Left kidney (tissue), 2 donors: ENCODE data around the gene MICAL3. TPM values are rescaled to one million over a fixed set of nuclear protein-coding genes. Genes with fewer than 3 reads are reported as not detected.
"Not testable (repeated sequence)": the region's sequence is repeated elsewhere in the genome, so short reads cannot be mapped to it uniquely, and the experiment has no call there.

Source experiments
- DNase-seq: peaks from one replicate; pipeline ENCODE4 v3.0.0-alpha.2; 2013
- polyA plus RNA-seq: library from polyadenylated mRNA; unstranded; fragments of 120-200 nt; gene quantifications from one replicate; pipeline ENCODE4 v1.2.1, GENCODE V29; 2013; ENCODE audit not compliant: insufficient read length

MICAL3 gene
- polyA plus RNA-seq, 1 donor, result 46.3 TPM

DNA sequence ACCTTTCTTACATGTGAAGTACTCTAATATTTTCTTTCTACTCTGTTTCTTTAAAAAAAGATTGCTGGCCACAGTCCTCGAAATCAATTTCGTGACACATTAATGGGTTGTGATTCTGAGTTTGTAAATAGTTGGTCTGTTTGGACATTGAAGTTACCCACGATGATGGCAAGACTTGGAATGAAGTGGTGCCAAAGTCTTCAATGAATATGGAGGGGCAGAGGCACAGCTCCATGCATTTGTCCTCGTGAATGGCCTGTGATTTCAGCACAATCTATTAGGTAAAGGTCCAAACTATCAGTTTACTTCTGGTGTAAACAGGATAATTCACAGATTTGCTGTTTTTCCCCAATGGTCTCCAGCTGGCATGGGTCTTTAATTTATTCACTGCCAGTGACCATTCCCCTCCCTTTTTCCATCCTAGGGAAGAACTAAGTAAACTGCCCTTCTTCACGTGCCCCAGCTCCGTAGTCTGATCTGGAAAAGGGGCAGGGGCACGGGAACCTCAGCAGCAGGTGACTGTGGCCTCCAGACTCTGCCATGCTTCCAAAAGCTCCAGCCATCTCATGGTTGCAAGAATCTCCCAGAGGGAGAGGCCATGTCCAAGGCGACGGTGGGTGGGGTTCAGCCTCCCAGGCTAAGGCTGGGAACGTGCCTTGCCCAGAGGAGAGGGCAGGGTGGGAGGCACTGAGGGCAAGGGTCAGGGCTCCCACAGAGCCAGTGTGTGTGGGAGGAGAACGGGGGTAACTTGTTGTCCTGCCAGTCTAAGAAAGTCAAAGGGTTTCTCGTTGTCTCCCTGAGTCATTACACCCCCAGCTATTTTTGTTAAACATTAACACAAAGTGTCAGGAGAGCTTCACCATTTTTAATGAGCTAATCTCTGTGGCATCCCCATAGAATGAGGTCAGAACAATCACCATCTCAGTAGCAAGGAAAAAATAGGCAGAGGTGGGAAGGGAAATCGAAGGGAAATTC is 36.6 kb upstream of the MICAL3 start:
- DNase-seq, result peak; percentile 44

DNA sequence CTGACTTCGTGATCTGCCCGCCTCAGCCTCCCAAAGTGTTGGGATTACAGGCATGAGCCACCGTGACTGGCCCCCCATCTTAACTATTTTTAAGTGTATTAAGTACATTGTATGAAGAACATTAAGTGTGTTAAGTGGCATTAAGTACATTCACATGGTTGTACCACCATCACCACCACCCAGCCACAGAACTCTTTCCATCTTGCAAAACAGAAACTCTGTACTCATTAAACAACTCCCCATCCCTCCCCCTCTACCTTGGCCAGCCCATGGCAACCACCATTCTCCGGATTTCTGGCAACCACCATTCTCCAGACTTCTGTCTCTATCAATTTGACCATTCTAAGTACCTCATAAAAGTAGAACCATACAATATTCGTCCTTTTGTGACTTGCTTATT is 35.6 kb upstream of the MICAL3 start:
- DNase-seq, result no peak

DNA sequence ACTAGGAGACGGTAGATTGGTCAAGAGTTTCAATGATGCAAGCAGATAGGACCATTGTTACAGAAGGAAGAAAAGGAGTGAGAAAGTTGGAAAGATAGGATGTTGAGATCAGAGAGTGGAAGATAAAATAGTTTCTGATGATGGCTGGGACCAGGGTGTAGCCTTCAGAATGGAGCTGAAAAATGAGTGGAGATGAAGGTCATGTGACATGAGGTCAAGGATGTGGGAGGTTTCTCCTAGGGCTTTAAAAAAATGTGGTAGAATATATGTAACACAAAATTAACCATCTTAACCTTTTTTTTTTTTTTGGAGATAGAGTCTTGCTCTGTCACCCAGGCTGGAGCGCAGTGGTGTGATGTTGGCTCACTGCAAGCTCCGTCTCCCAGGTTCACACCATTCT is 35.1 kb upstream of the MICAL3 start:
- DNase-seq, result no peak

DNA sequence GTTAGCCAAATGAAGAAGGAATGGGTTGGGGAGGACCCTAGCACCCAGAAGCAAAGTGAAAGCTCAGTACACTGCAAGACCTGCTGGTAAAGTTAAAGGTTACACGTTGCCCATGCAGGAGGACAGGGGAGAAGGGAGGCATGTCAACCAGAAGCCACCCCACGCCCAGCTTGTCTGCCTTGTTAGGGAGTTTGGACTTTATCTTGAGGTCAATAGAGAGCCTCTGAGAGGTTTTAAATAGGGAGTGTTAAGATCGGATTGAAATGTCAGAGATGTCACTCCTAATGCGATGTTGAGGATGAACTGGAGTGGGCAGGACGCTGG is 34.7 kb upstream of the MICAL3 start:
- DNase-seq, result no peak

DNA sequence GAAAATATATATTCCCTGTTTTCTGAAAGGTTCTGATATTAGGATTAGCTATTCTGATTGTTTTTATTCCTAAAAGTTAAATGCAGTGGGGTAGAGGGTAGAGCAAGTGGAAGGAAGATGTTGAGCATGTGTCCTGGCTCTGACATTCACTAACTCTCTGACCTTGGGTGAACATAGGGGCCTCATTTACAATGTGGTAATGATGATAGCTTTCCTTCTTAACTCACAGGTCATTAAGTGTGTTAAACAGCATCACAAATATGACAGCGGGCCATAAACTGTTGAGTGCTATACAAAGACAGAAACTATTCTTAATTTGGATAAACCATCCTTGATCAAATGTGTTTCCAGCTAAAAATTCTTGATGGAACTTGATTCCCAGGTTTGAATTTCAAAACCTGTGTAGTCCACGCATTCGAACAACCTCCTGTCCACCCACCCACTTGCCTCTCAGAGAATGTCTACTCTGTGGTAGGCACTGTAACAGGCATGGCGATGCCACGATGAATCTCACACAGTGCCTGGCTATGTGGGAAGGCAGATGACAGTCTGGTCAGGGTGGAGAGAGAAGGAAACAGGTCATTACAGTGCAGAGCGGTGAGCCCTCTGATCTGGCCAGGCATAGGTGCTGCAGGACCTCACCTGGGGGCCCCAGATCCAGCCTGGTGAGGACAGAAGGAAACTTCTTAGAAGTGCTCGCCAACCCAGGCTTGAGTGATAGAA is 34.2 kb upstream of the MICAL3 start:
- DNase-seq, result no peak

DNA sequence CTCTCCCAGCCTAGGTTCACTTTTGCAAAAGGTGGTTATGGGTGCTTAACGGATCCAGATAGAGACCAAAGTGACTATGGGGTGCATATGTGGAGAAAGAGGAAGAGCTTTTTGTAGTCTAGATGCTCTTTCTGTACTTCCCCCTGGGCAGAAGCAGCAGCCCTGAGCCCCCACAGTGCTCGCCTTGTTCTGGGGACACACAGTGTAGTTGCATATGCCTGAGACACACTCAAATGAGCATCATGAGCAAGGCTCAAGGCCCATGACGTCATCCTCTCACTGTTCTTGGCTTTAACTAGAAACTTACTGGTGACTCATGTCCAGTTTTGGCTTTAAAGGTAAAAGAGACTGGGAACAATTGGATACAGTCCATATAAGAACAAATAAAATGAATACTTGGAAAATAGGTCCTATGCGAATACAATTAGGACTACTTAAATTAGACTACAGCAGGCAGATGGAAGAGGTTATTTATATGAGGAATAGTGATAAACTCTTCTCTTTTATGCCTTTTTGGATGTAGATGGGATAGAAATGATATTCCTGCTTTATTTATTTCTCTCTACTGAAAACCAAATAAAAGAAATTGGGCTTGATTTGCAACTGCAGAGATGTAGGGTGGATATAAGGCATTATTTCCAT is 33.3 kb upstream of the MICAL3 start:
- DNase-seq, result no peak

DNA sequence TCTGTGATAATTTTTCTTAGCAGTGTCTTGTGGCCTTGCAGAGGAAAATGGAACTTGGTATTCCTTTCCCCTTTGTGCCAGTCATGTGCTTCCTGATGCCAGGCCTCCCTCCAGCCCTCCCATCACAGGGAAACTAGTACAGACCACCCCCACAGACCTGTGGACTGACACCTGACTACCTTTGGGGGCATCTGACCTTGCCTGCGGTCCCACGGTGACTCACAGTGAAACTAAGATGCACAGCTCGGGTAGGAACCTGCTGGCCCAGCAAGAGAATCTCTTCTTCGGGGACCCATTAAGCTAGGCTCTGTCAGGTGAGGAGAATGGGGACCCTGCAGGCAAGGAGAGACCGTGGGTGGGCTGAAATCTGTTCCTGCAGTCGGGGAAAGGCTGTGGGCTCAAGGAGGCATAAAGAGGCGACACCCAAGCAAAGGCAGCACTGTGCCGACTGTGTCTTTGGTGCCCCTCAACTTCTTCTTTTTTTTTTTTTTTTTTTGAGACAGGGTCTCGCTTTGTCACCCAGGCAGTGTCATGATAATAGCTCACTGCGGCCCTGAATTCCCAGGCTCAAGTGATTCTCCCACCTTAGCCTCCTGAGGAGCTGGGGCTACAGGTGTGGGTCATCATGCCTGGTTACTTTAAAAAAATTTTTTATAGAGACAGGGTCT is 32.6 kb upstream of the MICAL3 start:
- no peak for DNase-seq

DNA sequence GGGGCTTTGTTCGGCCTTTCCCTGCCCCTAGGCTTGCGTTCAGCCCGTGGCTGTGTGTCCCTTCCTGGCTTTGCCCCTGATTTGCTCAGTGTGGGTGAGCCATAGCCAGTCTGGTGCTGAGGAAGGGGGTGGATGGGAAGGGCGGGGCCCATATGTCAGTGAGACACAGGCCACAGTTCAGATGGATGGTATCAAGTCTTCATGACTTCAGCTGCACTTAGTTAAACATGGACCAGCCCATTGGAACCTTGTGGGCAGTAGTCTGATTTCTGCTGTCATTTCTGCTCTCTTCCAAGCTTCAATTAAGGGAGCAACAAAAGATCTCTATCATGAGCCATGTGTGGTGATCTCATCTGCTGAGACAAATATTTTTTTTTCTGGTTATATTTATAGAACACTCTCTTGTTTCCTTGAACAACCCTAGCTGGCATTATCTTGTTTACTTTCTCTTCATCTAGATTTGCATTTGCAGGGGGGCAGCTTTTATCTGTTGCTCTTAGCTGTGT is 31.9 kb upstream of the MICAL3 start:
- DNase-seq, result no peak

DNA sequence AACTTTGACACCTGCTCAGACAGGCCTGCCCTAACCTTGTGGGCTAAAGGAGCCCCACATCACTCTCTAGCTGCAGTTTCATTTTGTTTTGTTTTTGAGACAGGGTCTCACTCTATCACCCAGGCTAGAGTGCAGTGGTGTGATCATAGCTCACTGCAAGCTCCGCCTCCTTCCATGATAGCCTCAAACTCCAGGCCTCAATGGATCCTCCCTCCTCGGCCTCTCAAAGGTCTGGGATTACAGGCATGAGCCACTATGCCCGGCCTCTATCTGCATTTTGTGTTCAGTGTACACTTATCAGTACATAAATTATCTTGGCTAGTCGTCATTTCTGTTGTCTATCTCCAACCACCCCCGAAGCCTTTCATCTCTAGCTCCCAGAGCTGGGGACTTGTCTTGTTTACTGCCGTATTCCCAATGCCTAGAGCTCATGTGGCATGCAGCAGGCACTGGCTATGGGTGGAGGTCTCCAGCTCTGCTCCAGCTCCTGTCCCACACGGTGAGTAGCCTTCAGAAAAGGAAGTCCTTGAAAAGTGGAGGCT is 31.3 kb upstream of the MICAL3 start:
- DNase-seq, result no peak

DNA sequence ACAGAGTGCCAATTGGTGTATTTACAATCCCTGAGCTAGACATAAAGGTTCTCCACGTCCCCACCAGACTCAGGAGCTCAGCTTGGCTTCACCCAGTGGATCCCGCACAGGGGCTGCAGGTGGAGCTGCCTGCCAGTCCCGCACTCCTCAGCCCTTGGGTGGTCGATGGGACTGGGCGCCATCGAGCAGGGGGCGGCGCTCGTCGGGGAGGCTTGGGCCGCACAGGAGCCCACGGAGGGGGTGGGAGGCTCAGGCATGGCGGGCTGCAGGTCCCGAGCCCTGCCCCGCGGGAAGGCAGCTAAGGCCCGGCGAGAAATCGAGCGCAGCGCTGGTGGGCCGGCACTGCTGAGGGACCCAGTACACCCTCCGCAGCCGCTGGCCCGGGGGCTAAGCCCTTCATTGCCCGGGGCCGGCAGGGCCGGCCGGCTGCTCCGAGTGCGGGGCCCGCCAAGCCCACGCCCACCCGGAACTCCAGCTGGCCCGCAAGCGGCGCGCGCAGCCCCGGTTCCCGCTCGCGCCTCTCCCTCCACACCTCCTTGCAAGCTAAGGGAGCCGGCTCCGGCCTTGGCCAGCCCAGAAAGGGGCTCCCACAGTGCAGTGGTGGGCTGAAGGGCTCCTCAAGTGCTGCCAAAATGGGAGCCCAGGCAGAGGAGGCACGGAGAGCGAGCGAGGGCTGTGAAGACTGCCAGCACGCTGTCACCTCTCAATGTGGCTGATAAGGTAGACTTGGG is 29.0 kb upstream of the MICAL3 start:
- DNase-seq, result not testable (repeated sequence)

DNA sequence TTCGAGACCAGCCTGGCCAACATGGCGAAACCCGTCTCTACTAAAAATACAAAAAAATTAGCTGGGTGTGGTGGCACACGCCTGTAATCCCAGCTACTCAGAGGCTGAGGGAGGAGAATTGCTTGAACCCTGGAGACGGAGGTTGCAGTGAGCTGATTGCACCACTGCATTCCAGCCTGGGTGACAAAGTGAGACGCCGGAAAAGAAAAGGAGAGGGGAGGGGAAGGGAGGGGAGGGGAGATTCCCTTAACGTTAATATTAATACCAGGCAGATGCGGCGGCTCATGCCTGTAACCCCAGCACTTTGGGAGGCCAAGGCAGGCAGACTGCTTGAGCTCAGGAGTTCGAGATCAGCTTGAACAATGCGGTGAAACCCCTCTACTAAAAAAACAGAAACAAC is 26.8 kb upstream of the MICAL3 start:
- not testable (repeated sequence) for DNase-seq

DNA sequence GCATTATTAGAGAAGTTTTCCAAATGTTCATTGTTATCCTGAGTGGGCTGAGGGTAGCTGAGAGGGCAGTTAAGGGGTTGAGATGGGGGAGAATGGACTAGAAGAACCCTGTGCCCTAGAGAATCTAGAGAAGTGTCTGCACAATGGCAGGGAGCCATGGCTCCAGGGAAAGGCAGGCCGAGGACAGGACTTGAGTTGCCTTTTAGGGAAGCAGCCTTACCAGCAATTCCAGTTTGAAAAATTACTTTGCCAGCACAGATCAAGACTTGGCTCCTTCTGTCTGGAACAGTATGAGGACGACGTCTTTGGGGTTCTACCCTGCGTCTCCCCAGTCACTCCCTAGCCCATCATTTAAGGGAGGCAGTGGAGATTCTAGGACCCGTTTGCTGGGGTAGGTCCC is 25.7 kb upstream of the MICAL3 start:
- no peak for DNase-seq

DNA sequence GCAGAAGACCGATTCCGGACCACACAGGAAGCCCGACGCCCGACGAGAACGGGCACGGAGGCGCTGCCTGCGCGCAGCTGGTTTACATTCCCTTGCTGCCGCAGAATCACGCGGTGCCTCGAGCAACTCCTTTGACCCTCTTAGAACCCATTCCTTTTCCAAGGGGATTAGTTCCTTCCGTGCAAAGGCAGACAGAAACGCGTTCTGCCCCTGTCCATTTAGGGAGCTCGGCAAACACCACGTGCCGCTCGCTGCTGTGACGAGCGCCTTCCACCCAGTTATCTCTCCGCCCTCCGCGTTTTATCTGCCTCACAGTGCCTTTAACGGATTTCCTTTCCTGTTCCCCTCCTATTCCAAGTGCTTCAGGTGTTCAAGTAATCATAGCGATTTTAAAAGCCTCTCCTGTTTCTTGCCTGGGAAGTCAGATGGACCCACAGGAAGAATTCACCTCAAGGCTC is 24.1 kb upstream of the MICAL3 start:
- no peak for DNase-seq

DNA sequence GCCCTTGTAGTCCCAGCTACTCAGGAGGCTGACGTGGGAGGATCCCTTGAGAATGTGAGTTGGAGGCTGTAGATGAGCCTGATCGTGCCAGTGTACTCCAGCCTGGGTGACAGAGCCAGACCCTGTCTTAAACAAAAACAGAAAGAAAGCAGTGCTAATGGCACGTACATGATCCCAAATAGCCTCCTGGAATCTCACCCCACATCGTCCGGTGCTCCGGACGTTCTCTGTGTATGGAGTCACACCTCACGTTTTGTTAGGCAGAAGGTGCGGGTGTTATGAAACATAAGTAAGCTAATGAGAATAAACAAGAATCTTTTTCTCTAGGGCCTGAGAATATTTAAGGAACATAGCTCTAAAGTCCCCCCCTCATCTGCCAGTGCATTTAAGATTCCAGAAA is 23.7 kb upstream of the MICAL3 start:
- no peak for DNase-seq

DNA sequence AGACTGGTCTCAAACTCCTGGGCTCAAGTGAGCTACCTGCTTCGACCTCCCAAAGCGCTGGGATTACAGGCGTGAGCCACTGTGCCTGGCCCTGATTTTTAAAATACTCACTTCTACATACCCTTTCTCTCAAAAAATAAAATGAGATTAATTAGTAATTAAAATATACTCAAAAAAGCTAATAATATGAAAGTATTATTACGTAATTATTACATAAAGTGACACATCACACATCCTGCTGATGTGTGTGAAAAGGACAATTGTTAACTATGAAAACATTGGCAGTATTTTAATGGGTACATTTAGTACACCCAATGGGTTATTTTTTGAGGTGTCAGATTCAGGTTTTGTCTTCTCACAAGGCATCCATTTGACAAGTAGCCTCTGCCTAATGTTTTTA is 21.4 kb upstream of the MICAL3 start:
- no peak for DNase-seq

DNA sequence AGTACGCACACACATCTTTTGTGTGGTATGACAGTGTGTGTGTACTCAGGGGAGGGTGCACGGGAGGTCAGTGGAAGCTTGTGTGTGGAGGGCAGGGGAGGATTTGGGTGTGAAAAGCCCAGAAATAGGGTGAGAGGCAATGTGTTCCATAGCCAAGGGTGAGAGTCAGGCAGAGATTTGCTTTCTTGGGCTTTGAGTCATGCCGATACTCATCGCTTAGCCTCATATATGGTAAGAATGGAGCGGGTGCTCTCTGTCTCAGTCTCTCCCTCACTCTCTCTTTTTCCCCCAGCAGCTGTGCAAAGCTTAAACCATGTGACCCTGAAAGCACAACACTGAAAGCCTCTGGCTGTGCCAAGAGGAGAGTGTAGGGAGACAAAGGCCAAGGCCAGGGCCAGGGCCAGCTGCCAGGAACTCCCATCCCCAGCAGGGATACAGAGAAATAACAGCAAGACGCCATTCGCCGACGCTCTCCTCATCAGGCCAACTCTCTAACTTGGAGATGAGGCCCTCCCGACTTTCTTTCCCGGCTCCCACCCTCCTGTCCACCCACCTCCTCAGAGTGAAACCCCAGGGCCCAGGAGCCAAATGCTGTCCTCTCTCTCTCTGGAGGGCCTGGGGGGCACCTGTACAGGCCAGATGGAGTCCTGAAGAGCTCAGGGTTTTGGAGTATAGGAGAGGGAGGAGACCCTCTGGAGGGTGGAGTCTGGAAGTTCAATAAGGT is 20.3 kb upstream of the MICAL3 start:
- no peak for DNase-seq

DNA sequence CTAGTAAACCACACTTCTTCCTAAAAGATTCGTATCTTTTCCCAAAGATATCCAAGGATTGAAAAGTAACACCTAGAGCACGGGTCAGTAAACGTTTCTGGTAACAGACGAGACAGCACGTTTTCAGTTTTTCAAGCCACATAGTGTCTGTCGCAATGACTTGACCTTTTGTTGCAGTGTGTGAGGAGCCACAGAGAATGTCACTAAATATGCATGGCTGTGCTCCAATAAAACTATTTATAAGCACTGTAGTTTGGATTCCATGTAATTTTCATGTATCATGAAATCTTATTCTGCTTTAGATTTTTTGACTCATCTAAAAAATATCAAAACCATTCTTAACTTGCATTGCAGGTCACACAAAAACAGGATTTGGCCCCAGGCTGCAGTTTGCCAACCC is 18.3 kb upstream of the MICAL3 start:
- DNase-seq, result no peak

DNA sequence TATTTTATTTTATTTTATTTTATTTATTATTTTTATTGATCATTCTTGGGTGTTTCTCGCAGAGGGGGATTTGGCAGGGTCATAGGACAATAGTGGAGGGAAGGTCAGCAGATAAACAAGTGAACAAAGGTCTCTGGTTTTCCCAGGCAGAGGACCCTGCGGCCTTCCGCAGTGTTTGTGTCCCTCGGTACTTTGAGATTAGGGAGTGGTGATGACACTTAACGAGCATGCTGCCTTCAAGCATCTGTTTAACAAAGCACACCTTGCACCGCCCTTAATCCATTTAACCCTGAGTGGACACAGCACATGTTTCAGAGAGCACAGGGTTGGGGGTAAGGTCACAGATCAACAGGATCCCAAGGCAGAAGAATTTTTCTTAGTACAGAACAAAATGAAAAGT is 16.5 kb upstream of the MICAL3 start:
- not testable (repeated sequence) for DNase-seq

DNA sequence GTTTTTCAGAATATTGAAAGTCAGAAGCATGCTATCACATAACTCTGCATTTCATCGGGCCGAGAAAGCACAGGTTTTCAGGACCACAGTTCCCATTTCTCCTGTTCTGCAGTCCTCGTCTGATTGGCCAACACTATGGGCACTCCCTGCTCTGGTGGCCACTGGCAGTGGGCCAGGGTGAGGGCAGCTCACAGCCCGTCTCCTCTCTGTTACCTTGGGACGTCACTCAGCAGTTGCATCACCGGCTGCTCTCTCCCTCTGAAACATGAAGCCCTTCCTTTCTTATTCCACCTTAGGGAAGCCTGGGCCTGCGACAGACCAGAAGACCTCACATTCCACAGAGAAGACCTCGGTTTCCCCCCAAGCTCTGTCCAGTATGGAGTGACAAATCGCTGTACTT is 11.4 kb upstream of the MICAL3 start:
- no peak for DNase-seq

DNA sequence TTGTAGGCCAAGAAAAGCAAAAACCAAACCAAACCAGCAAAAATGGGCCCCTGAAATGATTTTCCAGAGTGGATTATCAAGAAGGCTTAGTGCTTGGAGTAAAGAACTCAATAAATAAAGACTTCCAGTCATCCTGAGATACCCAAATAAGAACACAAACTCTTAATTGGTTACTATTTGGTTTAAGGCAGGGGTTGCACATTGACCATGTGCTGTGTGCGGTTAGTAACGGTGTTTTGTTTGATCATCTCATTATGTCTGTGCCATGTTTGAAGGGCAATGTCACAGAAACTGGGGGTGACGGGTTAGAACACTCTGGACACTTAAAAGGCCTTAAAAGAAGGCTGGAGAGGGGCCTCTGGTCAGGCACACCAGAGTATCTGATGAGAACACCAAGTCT is 9.7 kb upstream of the MICAL3 start:
- DNase-seq, result no peak
